Measurements from ENCODE around the gene PRR29. TPM values are rescaled to one million over a fixed set of nuclear protein-coding genes. Genes with fewer than 3 reads are reported as not detected.

The PRR29 gene
- total RNA-seq (2014; rRNA removed): 0.13 TPM in 1 of 2 replicates, not detected in the other
- 0.05 TPM for polyA plus RNA-seq (2012)

GRCh38 chr17:63998050-63998720, at the start of gene PRR29:
Gene PRR29, plus strand, starts transcription at chr17:63998351. Its CDS starts 14 bp downstream, at chr17:63998365.
- peak; percentile 42 for DNase-seq (ENCODE audit: low read depth)

GRCh38 chr17:63948521-63948920, 49.6 kb upstream of the PRR29 start:
- no peak for DNase-seq (ENCODE audit: low read depth)

DNA sequence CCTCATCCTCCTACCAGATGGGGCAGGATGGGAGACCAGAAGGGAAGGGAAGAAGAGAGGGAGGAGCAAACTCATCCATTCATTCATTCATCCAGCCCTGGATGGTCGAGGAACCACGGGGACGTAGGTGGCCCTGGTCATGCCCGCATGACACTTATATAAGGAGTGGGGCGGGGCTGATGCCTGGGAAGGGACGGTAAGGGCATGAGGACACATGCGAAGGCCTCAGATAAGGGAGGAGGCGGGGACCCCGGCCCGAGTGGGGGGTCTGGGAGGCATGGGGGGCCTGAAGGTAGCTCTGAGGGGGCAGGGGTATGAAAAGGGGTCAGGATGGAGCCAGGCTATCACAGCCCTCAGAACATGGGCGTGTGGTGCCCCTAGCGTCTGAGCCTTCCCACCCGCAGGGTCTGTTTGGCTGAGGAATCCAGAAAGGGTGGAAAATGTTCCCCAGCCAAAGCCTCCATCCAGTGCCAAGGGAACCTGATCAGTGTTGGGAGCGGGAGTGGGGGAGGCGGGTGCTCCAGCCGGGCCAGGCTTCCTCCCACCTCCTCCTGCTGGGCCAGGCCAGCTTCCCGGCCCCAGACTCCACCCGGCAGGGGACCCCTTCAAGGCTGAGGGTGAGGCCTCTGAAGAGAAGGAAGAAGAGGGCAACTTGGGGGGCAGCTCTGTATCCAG, 48.4 kb upstream of the PRR29 start:
- no peak for DNase-seq (ENCODE audit: low read depth)

DNA sequence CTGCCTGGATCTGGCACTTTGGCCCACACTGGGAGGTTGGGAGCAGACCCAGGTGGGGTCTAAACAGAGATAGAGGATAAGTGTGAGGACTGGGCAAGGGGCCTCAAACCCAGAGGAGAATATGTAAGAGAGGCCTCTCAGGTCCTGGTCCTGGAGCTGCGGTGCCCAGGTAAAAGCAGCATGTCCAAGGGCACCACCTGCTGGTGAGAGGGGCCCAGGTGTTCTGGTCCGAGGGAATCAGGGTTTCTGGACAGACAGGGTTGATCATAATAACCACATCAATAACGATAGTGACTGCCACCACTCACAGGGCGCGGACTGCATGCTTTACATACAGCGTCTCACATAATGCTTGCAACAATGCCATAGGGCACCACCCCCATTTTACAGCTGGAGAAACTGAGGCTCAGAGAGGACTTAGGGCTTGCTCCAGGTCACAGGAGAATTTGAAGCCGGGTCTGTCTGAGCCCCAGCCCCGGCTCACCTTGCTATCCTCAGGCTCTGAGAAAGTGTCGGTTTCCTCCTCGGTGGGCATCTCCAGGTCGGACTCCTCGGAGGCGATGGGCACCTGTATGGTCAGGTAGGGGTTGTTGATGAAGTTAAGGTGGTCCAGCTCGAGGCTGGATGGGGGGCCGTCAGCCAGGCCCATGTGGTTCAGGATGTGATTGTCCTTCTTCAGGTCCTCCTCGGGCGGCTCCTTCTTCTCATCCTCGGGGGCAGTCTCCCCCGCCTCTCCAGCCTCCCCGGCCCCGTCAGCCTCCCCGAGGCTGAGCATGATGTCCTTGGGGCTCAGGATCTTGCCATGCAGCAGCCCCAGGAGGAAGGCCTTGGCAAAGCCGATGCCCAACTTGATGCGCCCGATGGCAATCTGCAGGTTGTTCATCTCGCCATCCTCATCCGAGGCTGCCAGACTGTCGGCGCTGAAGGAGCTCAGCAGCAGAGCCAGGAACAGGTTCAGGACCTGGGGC, 46.9 kb upstream of the PRR29 start:
- no peak for DNase-seq (ENCODE audit: low read depth)

DNA sequence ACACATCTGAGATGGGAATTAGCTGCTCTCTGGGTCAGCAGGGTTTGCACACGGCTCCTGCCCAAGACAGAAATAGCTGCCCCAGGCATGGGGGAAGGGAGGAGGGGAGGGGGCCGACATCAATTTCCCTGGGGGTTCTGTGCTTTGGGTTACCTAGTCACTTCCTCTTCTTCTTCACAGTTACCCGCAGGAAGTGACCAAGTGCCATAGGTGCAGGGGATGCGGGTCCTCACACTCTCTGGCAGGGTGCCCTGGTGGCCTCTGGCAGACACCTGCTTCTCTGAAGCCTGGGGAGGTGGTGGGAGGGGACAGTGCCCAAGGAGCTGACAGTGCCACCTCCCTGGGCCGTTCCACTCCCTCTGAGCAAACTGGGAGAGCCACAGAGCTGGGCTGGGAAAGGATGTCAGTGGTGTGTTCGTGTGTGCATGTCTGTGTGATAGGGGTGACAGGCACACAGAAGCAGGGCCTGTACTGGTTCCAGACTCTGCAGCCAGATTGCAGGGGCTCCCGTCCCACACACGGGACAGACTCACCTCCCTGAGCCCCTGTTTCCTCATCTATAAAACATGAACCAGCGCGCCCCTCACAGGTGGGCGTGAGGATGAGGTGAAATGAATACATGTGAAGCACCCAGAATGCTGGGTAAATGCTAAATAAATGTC, 43.6 kb upstream of the PRR29 start:
- no peak for DNase-seq (ENCODE audit: low read depth)

DNA sequence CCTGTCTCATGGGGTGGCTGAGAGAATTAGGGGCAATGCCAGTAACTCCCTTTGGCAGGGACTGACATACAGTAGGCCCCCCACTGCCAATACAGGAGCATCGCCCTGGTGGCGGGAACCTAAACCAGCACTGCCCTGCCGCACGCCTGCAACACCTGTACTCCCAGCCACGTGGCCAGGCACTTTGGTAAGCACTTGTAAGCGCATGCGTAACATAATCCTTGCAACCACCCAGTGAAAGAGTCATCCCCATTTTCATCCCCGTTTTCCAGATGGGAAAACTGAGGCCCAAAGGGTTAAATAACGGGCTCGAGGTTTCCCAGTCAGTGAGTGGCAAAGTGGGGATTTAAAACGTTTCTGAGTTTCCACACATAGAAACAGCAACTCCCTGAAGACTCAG, 42.9 kb upstream of the PRR29 start:
- DNase-seq (ENCODE audit: low read depth): no peak

DNA sequence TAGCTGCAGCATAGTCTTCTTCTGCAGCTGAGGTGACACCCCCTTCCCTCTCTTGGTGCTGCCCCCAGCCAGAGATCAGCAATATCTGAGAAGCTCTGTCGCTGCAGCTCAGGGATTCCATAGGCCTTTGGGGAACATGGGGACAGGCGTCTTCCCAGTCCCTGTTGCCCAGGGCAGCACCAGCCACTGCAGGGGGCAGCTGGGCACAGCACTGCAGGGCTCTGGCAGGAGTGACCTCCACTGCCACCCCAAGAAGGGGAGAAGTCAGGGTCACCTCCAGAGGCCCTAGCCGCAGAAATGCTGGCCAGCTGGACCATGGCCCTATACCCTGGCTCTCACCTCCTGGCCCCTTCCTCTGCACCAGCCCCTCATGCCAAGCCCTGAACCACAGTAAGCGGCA, 42.4 kb upstream of the PRR29 start:
- no peak for DNase-seq (ENCODE audit: low read depth)

- DNase-seq (ENCODE audit: low read depth): peak; percentile 36
Observed at GRCh38 chr17:63956296-63956920, 41.7 kb upstream of the PRR29 start.

DNA sequence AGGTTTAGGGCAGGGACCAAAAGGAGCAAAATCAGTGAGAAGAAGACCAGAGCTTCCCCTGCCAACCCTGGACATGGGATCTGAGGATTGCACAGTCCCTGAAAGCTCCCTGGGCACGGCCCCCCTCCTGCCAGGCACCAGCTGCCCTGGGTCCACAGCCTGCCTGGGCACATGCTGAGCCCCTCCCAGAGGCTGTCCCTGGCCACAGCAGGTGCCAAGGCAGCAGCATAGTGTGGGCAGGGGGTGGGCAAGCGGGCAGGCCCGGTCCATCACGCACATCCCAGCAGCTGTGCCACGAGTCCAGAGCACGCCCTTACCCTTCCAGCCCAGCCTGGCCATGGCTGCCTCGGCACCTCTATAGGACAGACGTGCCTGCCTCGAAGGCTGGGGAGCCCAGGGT, 38.1 kb upstream of the PRR29 start:
- DNase-seq (ENCODE audit: low read depth): peak; percentile 20

DNA sequence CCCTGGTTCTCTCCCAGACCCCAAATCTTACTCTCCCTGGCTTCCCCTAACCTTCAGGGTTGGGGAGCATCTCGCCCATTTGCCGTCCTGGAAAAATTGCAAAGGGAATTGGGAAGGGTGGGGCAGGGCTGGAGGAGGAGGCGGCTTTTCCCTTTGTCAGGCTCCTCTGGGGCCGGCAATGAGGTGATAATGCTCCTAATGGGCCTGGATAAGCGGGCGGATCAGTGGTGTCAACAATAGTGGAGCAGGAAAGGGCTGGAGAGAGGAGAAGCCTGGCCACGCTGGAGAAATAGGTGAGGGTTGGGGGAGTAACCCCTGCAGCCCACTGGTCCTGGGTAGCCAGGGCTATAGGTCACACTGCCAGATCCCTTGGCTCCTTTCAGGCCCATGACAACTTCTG, 37.7 kb upstream of the PRR29 start:
- no peak for DNase-seq (ENCODE audit: low read depth)

DNA sequence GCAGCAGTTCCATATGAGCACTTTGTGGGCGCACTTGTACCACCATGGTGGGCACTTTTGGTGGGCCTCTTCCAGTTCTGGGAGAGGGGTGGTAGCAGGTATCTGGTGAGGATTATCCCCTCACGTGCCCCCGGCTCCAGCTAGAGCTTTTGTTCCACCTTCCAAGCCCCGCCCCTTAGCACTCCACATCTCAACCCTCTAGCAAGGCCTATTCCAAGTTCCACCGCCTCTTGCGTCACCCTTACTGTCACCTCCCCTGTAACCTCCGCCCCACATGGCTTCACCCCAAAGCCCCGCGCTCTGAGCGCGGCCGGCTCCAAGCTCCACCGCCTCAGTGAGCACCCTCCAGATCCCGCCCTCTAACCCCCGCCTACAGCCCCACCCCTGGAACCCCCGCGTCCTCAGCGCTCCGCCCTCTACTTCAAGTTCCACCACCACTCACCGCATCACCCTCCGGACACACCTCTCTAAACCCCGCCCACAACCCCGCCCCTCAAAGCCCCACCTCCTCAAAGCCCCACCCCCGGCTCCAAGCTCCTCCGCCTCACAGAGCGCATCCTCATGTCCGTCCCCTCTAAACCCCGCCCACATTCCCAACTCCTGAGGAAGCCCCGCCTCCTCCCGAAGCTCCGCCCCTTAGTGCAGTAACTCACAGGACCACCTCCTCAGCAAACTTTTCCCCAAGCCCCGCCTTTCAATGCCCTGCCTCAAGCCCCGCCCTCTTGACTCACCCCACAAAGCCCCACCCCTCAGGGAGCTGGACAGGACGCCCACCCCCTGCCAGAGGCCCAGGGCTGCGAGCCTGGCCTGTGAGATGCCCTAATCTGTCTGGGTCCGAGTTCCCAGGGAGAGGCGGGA, 36.6 kb upstream of the PRR29 start:
- peak; percentile 29 for DNase-seq (ENCODE audit: low read depth)

DNA sequence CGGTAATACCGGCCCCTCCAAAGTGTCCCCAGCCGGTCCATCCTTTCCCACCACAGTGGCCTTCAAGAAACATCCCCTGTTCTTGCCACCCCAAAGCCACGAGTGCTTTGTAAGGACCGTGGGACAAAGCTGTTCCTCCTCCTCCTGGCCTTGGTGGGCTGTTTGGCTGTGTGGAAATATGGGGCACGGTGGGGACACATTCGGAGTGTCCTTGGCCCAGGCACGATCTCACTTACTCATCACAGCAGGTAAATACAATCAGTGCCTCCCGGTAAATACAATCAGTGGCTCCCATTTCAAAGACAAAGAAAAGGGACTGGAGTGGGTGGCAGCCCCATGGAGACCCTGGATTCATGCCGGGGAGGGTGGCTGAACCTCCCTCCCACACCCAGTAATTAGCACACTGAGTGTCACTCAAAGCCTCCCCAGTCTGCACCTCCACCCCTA, 35.8 kb upstream of the PRR29 start:
- no peak for DNase-seq (ENCODE audit: low read depth)

DNA sequence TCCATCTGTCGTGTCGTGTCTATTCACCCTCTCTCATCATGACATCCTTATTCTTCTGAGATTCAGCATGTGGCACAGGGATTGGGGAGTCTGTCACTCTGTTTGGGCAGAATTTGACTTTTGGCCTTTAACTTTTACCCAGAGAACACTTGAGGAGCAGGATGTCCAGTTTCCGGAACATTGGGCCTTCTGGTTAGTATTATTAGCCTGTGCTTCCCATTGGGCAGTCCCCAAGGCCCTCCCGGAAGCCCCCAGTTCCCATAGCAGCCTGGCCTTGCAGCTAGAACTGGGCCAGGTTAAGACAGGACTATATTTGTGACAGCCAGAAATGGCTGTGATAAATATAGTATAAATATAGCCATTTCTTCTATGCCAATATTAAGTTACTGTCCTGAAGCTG, 35.0 kb upstream of the PRR29 start:
- DNase-seq (ENCODE audit: low read depth): no peak

- DNase-seq (ENCODE audit: low read depth): no peak
Observed at GRCh38 chr17:63966646-63967264, 31.4 kb upstream of the PRR29 start.

DNA sequence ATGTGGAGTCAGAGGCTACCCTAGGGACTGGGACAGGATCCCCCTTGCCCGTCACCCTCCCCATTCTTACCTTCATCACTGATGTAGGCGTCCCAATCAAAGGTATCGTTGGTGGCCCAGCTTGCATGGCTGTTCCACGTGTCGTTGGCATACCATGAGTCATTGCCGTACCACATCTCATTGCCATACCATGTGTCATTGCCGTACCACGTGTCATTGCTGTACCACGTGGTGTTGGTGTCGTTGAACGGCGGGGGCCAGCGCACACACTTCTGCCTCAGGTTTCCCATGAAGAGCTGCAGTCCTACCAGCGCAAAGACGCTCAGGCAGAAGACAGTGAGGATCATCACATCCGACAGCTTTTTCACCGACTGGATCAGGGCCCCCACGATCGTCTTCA, 30.2 kb upstream of the PRR29 start:
- DNase-seq (ENCODE audit: low read depth): no peak

- DNase-seq (ENCODE audit: low read depth): no peak
Observed at GRCh38 chr17:63969278-63969677, 28.9 kb upstream of the PRR29 start.

DNA sequence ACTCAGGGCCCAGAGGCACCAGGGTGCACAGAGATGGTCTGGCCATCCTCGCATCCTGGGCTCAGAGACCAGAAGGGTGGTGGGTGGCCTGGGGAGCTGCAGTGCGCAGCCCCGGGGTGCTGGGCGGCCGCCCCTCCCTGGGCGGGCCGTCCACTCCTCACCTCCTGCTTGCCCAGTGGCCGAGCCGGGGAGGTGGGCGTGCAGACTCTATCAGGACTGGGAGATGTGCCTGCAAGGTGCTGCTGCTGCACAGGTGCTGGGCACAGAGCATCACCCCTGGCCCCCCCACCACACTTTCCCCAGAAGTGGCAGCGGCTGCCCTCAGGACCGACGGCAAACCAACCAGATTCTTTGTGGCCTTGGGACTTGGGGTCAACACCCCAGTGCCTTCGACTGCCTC, 25.4 kb upstream of the PRR29 start, which contains the start of gene SCN4A:
SCN4A (minus strand) TSS at position 123 of the 400 bp plus-strand sequence; CDS start at position 46, 77 bp downstream.
- DNase-seq (ENCODE audit: low read depth): no peak

- no peak for DNase-seq (ENCODE audit: low read depth)
Observed at GRCh38 chr17:63973247-63973646, 24.9 kb upstream of the PRR29 start.

DNA sequence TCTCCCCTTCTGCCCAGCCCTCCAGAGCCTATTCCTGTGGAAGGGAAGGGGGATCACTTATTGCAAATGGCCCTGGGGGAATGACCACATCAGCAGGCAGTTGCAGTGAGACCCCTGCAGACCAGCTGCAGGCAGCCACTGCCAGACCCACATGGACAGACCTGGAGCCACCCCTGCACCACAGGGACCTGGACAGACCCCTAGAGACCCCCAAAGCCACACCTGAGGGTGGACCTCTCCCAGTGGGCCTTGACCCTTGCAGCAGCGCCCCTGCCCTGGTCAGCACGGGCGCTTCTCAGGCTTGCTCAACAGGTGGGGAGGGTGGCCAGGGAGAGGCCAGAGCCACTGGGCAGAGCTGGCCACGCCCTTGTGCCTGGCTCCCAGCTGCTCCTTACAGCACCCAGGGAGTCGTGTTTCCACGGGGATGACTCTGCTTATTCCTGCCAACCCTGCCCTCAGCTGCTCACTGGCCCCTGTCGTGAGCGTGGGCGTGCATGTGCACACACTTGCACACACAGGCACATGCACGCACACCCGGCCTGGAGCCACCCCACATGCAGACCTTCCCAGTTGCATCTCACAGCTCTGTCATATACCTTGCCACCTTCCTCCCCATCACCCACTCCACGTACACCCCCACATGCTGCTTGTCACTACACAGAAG, 24.1 kb upstream of the PRR29 start:
- peak; percentile 72 for DNase-seq (ENCODE audit: low read depth)
